Muscle of arm (tissue), 14 donors: ENCODE measurements around the gene NT5C3A. TPM values are rescaled to one million over a fixed set of nuclear protein-coding genes. Genes with fewer than 3 reads are reported as not detected.
"Not testable (repeated sequence)": the region's sequence is repeated elsewhere in the genome, so short reads cannot be mapped to it uniquely, and the experiment has no call there.

Experiments
- DNase-seq: peaks from one replicate; pipeline ENCODE4 v3.0.0-alpha.2; 2013
- long read RNA-seq, 11 donors: transcript quantifications; one replicate each; lab custom pipeline, GENCODE V29; 2026
- polyA plus RNA-seq, 12 donors: library from polyadenylated mRNA; unstranded; fragments of 120-200 nt; gene quantifications; one replicate each; pipeline ENCODE4 v1.2.1, GENCODE V29; 2013; ENCODE audit not compliant: insufficient read length in 12 of 12

Gene NT5C3A
- polyA plus RNA-seq, result 10 to 100 TPM in 11 of 12 donors, not detected in 1; 17.4 to 42.8 (median 29.2) TPM
- long read RNA-seq, donor 1, transcript NT5C3A-211 (2 exons, 369 nt), result major isoform, 9 of 29 reads
- long read RNA-seq, donor 1, transcript NT5C3A-201 (9 exons, 1,704 nt), result minor isoform, 7 of 29 reads
- long read RNA-seq, donor 1, transcript NT5C3A-215 (10 exons, 1,542 nt), result minor isoform, 8 of 29 reads
- long read RNA-seq, donor 1, partial matches to known transcripts, result 0 of 29 reads
- long read RNA-seq, donor 1, other reads (novel, unspliced or antisense), result 0 of 29 reads
- long read RNA-seq, donor 2, transcript NT5C3A-204 (10 exons, 1,759 nt), result minor isoform, 5 of 17 reads
- long read RNA-seq, donor 2, transcript NT5C3A-201 (9 exons, 1,704 nt), result major isoform, 7 of 17 reads
- long read RNA-seq, donor 2, partial matches to known transcripts, result 0 of 17 reads
- long read RNA-seq, donor 2, other reads (novel, unspliced or antisense), result 0 of 17 reads
- long read RNA-seq, donor 3, partial matches to known transcripts, result 0 of 8 reads
- long read RNA-seq, donor 3, other reads (novel, unspliced or antisense), result 0 of 8 reads
- long read RNA-seq, donor 4, partial matches to known transcripts, result 0 of 4 reads
- long read RNA-seq, donor 4, other reads (novel, unspliced or antisense), result 0 of 4 reads
- long read RNA-seq, donor 5, transcript NT5C3A-211 (2 exons, 369 nt), result minor isoform, 5 of 20 reads
- long read RNA-seq, donor 5, transcript NT5C3A-204 (10 exons, 1,759 nt), result major isoform, 7 of 20 reads
- long read RNA-seq, donor 5, partial matches to known transcripts, result 0 of 20 reads
- long read RNA-seq, donor 5, other reads (novel, unspliced or antisense), result 0 of 20 reads
- long read RNA-seq, donor 6, partial matches to known transcripts, result 0 of 7 reads
- long read RNA-seq, donor 6, other reads (novel, unspliced or antisense), result 0 of 7 reads
- long read RNA-seq, donor 7, partial matches to known transcripts, result 0 of 4 reads
- long read RNA-seq, donor 7, other reads (novel, unspliced or antisense), result 0 of 4 reads
- long read RNA-seq, donor 8, transcript NT5C3A-204 (10 exons, 1,759 nt), result major isoform, 6 of 16 reads
- long read RNA-seq, donor 8, transcript NT5C3A-201 (9 exons, 1,704 nt), result minor isoform, 5 of 16 reads
- long read RNA-seq, donor 8, partial matches to known transcripts, result 0 of 16 reads
- long read RNA-seq, donor 8, other reads (novel, unspliced or antisense), result 0 of 16 reads
- long read RNA-seq, donor 9, partial matches to known transcripts, result 0 of 7 reads
- long read RNA-seq, donor 9, other reads (novel, unspliced or antisense), result 0 of 7 reads
- long read RNA-seq, donor 10, transcript NT5C3A-215 (10 exons, 1,542 nt), result minor isoform, 5 of 22 reads
- long read RNA-seq, donor 10, transcript NT5C3A-201 (9 exons, 1,704 nt), result major isoform, 8 of 22 reads
- long read RNA-seq, donor 10, transcript NT5C3A-204 (10 exons, 1,759 nt), result minor isoform, 6 of 22 reads
- long read RNA-seq, donor 10, partial matches to known transcripts, result 0 of 22 reads
- long read RNA-seq, donor 10, other reads (novel, unspliced or antisense), result 0 of 22 reads
- long read RNA-seq, donor 11, transcript NT5C3A-201 (9 exons, 1,704 nt), result major isoform, 6 of 10 reads
- long read RNA-seq, donor 11, partial matches to known transcripts, result 0 of 10 reads
- long read RNA-seq, donor 11, other reads (novel, unspliced or antisense), result 0 of 10 reads

GRCh38 chr7:33062023-33062781 lies at the start of gene NT5C3A:
Gene NT5C3A, minus strand, starts transcription at chr7:33062776. Its CDS starts 71 bp downstream, at chr7:33062705.
- DNase-seq, result peak; percentile 56

- DNase-seq, result no peak
These were observed 49.0 kb upstream of the NT5C3A start for GRCh38 chr7:33111614-33112013.

- no peak for DNase-seq
These were observed 47.2 kb upstream of the NT5C3A start for GRCh38 chr7:33109758-33110238.

GRCh38 chr7:33109005-33109757 lies 46.6 kb upstream of the NT5C3A start, which contains the start of gene RP9:
Gene RP9, minus strand, starts transcription at chr7:33109404. Its CDS starts 32 bp downstream, at chr7:33109372.
- peak; percentile 52 for DNase-seq

- DNase-seq, result no peak
These were observed 46.0 kb upstream of the NT5C3A start for GRCh38 chr7:33108554-33109004.

GRCh38 chr7:33107136-33108066 lies 44.8 kb upstream of the NT5C3A start:
- DNase-seq, result peak; percentile 34

- DNase-seq, result no peak
These were observed 39.3 kb upstream of the NT5C3A start for GRCh38 chr7:33101906-33102305.

- DNase-seq, result no peak
These were observed 38.2 kb upstream of the NT5C3A start for GRCh38 chr7:33100770-33101169.

GRCh38 chr7:33099154-33099940 lies 36.8 kb upstream of the NT5C3A start:
- DNase-seq, result no peak

- not testable (repeated sequence) for DNase-seq
These were observed 32.2 kb upstream of the NT5C3A start for GRCh38 chr7:33094745-33095275.

- DNase-seq, result no peak
These were observed 30.7 kb upstream of the NT5C3A start for GRCh38 chr7:33093266-33093665.

GRCh38 chr7:33091641-33092191 lies 29.1 kb upstream of the NT5C3A start:
- DNase-seq, result no peak

GRCh38 chr7:33091111-33091531 lies 28.5 kb upstream of the NT5C3A start:
- DNase-seq, result no peak

GRCh38 chr7:33089142-33089541 lies 26.6 kb upstream of the NT5C3A start:
- DNase-seq, result no peak

- DNase-seq, result no peak
These were observed 25.3 kb upstream of the NT5C3A start for GRCh38 chr7:33087858-33088257.

- no peak for DNase-seq
These were observed 24.8 kb upstream of the NT5C3A start for GRCh38 chr7:33087356-33087755.
